Body of pancreas (tissue), 4 donors: ENCODE data around the gene GORAB.

Experiments
- POLR2A ChIP-seq, 3 donors: fragments of 450-650 bp; IDR thresholded peaks; one replicate each; pipeline ENCODE4 v1.6.1; 2016; ENCODE audit warnings: antibody characterized with exemption in 3 of 3, mild to moderate bottlenecking in 2 of 3
- TF ChIP-seq, protein P1 (sequence below), 7 experiments: fragments of 450-650 bp in 4 of 7; fragments of 200-600 bp in 3 of 7; sonication (generic) in 3 of 7; IDR thresholded peaks; one replicate each; pipeline ENCODE4 v1.5.1; 2016 to 2019; ENCODE audit warnings: antibody characterized with exemption in 7 of 7

DNA sequence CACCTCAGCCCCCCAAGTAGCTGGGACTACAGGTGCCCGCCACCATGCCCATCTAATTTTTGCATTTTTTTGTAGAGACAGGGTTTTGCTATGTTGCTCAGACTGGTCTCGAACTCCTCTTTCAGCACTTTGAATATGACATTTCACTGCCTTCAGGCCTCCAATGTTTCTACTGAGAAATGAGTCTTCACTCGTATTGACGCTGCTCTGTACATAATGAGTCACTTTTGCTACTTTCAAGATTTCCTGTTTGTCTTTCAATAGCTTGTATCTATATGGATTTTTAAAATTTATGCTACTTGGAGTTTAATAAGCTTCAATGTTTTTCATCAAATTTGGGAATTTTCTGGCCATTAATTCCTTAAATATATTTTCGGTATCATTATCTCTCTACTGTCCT, 64.7 kb downstream of the GORAB start:
- TF ChIP-seq, protein P1, sequence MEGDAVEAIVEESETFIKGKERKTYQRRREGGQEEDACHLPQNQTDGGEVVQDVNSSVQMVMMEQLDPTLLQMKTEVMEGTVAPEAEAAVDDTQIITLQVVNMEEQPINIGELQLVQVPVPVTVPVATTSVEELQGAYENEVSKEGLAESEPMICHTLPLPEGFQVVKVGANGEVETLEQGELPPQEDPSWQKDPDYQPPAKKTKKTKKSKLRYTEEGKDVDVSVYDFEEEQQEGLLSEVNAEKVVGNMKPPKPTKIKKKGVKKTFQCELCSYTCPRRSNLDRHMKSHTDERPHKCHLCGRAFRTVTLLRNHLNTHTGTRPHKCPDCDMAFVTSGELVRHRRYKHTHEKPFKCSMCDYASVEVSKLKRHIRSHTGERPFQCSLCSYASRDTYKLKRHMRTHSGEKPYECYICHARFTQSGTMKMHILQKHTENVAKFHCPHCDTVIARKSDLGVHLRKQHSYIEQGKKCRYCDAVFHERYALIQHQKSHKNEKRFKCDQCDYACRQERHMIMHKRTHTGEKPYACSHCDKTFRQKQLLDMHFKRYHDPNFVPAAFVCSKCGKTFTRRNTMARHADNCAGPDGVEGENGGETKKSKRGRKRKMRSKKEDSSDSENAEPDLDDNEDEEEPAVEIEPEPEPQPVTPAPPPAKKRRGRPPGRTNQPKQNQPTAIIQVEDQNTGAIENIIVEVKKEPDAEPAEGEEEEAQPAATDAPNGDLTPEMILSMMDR (IDR thresholded peaks at IDR 0.05), result no peak
- no peak for TF ChIP-seq POLR2A (IDR thresholded peaks at IDR 0.05)
